Stimulated activated CD8-positive, alpha-beta memory T cell treated with anti-CD3 and anti-CD28 coated beads, Interleukin-7, amount 100 ng/mL, for 4 hours (primary cell): ENCODE measurements around the gene TBC1D20.
"Not testable (repeated sequence)": the region's sequence is repeated elsewhere in the genome, so short reads cannot be mapped to it uniquely, and the experiment has no call there.

Experiments used
- DNase-seq, 2 donors: peaks; one replicate each; pipeline ENCODE4 v3.0.0-alpha.2; 2020; ENCODE audit warnings: low read depth in 2 of 2

The TBC1D20 gene

DNA sequence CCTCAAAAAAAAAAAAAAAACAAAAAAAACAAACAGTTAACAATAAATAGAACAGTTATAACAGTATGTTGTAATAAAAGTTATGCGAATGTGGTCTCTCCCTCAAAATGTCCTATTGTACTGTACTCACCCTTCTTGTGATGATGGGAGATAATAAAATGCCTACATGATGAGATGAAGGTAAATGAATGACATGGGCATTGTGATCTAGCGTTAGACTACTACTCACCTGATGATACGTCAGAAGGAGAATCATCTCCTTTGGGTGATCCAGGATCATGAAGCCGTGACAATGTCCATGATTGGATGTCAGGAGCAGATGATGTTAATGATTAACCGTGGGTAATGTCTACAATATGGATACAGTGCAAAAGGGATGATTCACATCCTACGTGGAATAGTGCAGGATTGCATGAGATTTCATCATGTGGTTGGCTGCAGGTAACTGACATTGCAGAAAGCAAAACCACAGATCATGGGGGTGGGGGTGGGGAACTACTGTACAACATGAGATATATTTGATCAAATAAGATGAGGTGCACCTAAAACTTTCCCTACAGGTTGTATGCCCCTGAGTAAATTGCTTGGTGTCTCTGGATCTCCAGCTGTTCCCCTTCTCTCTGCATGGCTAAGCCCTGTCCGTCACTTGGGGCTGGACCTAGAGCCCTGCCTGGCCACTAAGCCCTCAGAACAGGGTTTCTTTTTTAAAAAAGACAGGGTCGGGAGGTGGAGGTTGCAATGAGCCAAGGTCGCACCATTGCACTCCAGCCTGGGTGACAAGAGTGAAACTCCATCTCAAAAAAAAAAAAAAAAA, 60.4 kb downstream of the TBC1D20 start:
- DNase-seq, result no peak

DNA sequence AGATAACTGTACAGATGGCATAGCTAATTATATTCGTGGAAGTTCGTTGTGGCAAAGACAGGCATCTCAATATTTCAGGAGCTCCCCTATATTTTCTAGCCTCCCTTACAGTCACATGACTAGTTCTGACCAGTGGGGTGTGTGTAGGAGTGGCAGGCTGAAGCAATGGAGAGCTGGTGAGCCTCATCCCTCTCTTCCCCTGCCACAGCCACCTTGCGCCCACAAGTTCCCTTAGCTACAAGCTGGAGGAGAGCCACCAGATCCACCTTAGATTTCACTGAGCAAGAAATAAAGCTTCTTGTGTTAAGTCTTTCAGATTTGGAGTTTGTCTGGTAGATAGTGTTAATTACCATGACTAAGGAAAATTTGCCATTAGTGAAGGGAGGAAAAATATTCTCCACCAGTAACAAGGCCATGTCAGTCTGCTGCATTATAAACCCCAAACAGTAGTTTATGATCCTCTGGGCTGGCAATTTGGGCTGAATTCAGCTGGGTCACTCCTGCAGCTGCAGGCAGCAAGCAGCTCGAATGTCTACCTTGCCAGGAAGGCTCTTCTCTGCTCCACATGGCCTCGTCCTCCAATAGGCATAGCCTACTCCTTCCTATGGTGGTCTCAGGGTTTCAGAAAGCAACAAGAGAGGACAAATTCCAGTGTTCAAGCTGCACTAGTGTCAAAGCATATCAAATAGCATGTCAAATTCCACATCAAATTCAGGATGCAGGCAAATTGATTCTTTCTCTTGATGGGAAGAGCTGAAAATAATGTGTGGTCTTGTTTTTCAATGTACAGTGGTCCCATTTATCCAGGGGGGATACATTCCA, 61.7 kb downstream of the TBC1D20 start:
- DNase-seq, result no peak

DNA sequence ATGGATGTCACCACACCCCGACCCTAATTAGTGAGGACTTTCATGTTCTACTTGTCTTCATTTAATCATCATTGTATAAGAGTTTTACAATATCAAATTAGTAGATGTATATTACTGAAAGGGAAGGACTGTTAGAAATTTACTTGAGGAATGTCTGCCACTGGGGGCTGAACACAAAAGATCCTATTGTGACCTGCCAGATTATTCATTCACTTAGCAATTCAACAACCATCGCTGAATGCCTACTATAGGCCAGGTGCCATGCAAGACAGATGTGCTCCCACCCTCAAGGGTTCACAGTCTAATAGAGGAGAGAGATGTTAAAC, 62.2 kb downstream of the TBC1D20 start:
- DNase-seq, result no peak

DNA sequence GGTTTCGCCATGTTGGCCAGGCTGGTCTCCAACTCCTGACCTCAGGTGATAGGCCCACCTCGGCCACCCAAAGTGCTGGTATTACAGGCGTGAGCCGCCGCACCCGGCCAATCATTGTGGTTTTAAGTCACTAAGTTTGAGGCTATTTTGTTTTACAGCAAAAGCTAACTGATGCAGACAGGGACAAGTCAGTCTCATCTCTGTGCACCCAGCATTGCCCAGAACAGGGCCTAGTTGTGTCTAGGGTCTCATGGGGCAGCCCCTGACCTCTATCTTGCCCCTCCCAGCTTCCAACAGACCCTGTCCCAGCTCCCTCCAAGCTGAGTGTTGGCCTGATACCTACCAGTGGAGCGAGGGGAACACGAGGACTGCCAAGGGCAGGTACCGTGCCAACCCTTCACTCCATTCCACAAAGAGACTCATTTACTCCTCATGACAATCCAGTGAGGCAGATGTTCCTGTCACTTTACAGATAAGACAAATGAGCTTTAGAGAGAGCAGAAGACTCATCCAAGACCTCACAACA, 63.1 kb downstream of the TBC1D20 start:
- no peak for DNase-seq

DNA sequence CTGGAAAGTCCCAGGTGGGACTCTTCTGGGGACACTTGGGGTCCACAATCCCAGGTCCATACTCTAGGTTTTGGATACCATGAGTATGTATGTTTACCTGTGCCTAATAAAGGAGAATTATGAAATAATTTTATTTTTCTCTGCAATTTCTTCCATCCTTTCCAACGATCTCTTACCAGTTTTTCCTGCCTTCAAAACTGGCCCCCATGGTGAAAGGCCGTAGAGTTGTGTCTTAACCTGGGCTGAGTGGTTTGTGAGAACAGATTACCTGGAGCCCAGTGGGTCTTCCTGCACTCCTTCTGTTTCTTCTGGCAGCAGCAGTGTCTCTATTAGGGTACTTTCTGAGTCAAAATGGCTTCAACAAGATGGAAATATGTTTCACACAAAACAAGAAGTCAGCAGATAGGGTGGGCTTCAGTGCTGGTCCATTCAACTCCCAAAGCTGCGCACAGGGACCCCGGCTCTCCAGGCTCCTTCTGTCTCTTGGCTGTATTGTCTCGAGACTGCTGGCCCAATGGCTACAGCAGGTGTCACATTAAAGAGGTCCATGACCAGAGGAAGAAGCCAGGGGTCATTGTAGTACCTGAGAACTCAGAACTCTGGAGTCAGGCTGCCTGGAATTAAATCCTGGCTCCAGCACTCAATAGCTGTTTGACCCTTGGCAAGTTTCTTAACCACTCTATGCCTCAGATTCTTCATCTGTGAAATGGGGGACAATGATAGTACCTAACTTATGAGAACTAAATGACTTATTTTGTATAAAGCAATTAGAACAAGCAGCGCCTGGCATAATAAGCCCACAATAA, 64.7 kb downstream of the TBC1D20 start:
- no peak for DNase-seq

DNA sequence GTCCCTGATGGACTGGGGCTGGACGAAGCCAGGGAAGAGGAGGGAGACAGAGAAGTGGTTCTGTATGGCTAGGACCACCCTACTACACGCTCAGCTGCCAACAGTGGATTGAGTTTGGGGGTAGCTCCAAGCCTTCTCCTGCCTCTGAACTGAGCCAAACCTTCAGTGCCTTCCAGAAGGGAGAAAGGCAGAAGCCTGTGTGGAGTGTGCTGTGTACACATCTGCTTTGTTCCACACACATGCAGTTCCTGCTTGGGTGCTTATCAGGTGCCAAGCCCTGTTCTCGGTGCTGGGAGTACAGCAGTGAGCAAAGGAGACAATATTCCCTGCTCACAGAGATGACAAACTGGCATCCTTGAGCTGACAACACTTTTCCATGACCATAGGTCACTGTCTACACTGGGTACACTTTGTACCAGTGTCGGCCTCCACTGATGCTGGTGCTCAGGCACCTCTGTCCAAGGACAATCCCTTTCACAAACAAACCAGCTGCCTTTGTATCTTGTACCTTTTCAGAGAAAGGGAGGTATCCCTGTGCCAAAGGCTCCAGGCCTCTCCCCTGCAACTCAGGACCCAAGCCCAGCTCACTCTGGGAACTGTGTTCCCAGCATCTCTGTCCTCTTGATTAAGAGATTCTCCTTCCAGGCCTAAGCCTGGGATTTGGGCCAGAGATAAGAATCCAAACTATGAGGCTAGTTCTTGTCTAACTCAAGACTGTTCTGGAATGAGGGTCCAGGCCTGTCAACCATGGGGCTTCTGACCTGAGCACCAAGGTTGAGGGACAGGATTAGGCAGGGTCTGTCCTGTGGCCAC, 65.5 kb downstream of the TBC1D20 start:
- no peak for DNase-seq

DNA sequence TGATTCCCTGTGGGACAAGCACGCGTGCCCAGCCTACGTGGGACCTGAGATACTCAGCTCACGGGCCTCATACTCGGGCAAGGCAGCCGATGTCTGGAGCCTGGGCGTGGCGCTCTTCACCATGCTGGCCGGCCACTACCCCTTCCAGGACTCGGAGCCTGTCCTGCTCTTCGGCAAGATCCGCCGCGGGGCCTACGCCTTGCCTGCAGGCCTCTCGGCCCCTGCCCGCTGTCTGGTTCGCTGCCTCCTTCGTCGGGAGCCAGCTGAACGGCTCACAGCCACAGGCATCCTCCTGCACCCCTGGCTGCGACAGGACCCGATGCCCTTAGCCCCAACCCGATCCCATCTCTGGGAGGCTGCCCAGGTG, 66.1 kb downstream of the TBC1D20 start:
- DNase-seq, result no peak

DNA sequence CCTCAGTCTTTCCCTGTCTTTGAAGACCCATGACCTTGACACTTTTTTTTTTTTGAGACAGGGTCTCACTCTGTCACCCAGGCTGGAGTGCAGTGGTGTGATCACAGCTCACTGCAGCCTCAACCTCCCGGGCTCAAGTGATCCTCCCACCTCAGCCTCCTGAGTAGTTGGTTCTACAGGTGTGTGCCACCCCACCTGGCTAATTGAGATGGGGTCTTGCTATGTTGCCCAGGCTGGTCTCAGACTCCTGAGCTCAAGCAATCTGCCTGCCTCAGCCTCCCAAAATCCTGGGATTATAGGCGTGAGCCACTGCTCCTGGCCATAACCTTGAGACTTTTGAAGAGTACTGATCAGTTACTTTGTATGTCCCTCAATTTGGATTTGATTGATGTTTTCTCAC, 69.0 kb downstream of the TBC1D20 start:
- DNase-seq, result not testable (repeated sequence)

DNA sequence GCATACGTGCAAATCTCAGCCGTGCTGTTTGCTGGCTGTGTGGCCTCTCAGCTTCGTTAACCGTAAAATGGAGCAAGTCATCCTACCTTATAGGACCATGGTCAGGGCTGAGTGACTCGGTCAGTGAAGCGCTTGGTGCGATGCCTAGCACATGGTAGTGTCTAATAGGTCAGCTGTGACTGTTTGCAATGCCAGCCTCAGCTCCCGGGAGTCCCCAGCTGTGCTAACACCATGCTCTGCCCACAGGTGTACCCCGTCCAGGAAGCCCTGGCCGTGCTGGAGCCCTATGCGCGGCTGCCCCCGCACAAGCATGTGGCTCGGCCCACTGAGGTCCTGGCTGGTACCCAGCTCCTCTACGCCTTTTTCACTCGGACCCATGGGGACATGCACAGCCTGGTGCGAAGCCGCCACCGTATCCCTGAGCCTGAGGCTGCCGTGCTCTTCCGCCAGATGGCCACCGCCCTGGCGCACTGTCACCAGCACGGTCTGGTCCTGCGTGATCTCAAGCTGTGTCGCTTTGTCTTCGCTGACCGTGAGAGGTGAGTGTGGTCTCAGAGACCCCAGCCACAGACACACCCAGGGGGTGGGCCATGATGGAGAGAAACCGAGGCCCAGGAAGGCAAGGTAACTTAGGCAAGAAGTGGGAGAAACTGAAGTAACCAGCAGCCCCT, 71.2 kb downstream of the TBC1D20 start:
- no peak for DNase-seq

DNA sequence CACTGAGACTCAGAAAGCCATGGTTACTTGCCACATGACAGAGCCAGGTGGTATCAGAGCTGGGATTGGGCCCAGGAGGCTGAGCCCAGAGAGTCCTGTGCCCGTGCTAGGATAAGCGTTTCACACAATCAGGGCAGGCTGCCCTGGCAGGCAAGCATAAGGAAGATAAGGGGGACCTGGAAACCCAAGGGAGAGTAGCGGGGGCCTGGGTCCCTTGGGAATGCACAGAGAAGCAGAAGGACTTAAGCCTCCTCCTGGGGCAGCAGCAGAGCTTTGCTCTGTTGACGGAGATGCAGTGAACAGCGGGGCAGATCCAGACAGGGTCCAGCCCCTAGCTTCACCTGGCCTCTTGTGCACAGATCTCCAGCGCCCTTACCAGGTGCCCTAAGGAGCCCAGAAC, 73.1 kb downstream of the TBC1D20 start:
- DNase-seq, result no peak

DNA sequence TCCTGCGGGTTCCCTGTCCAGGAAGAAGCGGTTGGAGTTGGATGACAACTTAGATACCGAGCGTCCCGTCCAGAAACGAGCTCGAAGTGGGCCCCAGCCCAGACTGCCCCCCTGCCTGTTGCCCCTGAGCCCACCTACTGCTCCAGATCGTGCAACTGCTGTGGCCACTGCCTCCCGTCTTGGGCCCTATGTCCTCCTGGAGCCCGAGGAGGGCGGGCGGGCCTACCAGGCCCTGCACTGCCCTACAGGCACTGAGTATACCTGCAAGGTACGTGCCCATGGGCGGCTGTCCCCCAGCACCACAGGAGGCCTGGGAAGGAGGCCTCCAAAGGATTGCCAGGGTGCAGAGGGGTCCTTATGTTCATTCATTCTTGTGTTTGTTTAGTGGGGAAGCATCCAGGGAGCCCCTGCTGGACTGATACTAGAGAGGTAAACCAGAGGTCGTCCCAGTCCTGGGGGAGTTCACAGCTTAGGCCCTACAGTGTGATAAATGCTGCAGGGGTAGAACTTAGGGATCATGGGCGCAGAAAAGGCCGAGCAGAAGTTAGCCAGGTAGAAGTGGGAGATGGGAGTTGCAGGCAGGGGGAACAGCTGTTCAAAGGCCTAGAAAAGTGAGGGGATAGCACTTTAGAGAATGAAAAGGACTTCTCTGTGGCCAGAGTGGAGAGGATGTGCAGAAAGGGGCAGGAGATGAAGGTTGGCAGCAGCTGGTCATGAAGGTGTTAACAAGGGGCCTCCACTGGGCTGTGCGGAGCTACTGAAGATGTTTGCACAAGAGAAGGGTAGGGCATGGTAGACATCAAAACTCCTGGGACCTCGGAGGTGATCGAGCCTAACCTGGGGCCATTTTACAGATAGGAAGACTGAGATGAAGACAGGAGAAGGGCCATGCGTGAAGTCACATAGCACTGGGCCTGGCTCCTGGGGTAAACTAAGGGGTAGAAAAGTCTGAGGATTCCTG, 74.0 kb downstream of the TBC1D20 start:
- DNase-seq, result no peak

DNA sequence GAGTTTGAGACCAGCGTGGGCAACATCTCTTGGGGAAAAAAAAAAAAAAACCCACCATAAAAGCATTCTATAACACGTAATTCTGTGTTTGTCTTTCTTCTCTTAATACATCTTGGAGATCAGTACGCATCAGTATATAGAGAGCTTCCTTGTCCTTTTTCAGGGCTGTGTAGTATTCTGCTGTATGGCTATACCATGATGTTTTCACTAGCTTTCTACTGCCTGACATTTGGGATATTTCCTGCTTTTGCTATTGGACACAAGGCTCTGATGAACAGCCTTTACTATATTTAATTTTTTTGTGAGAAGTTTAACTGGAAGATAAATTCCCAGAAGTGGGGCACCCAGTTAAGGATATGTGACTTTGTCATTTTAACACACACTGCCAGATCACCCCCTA, 74.8 kb downstream of the TBC1D20 start:
- no peak for DNase-seq

DNA sequence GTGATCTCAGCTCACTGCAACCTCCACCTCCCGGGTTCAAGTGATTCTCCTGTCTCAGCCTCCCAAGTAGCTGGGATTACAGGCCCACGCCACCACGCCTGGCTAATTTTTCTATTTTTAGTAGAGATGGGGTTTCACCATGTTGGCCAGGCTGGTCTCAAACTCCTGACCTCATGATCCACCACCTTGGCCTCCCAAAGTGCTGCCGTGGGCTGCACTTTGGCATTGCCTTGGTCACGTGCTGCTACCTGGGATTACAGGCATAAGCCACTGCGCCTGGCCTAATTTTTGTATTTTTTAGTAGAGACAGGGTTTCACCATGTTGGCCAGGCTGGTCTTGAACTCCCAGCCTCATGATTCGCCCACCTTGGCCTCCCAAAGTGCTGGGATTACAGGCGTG, 75.7 kb downstream of the TBC1D20 start:
- DNase-seq, result not testable (repeated sequence)
